ENCODE results near the gene ZNF606. TPM values are rescaled to one million over a fixed set of nuclear protein-coding genes. Genes with fewer than 3 reads are reported as not detected.

The ZNF606 gene
- total RNA-seq, 2 experiments from 2014 or later, result 13.6 to 14.4 TPM

DNA sequence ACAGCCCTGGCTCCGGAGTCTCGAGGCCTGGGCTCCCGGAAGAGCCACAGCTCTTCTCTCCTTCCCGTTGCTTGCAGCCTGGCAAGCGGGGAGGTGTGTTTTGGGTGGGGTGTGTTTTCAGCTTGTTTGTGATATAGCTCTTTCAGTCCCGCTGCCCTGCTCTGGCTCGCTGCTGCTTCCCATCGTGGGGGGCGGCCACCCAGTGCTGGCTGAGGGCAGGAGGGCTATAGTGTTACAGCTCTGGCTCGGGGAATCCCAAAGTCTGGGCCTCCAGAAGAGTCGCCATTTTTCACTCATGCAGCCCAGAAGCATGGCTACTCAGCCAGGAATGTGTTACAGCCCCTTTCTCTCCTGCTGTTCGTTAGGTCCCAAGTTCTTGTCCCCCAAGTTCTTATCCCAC, 52.9 kb downstream of the ZNF606 start:
- peaks cover 24% of the 10 kb centered on the region for H3K9me3 Mint-ChIP-seq (ENCODE audit: insufficient read depth)
- ATAC-seq (no peak), DNase-seq (no peak)
- peaks cover 17% of the 10 kb centered on the region for H3K4me1 Mint-ChIP-seq (ENCODE audit: low read depth)
- no peak overlapping the region for H3K4me3 Mint-ChIP-seq
- H3K27me3 Mint-ChIP-seq (ENCODE audit: low read depth), result no peaks in the 10 kb centered on the region
- ChIA-PET POLR2A (no interaction called here), CTCF (no interaction called here)
- H3K27ac Mint-ChIP-seq, result no peak overlapping the region
- peaks cover 25% of the 10 kb centered on the region for H3K36me3 Mint-ChIP-seq (ENCODE audit: low read depth)

GRCh38 chr19:57949296-57949695, 53.3 kb downstream of the ZNF606 start:
- ChIA-PET CTCF (no interaction called here), POLR2A (no interaction called here)
- no peak for ATAC-seq
- no peak overlapping the region for H3K4me3 Mint-ChIP-seq
- peaks cover 29% of the 10 kb centered on the region for H3K36me3 Mint-ChIP-seq (ENCODE audit: low read depth)
- no peaks in the 10 kb centered on the region for H3K27me3 Mint-ChIP-seq (ENCODE audit: low read depth)
- no peak overlapping the region for H3K27ac Mint-ChIP-seq
- peaks cover 17% of the 10 kb centered on the region for H3K4me1 Mint-ChIP-seq (ENCODE audit: low read depth)
- H3K9me3 Mint-ChIP-seq (ENCODE audit: insufficient read depth), result peaks cover 20% of the 10 kb centered on the region
- no peak for DNase-seq

DNA sequence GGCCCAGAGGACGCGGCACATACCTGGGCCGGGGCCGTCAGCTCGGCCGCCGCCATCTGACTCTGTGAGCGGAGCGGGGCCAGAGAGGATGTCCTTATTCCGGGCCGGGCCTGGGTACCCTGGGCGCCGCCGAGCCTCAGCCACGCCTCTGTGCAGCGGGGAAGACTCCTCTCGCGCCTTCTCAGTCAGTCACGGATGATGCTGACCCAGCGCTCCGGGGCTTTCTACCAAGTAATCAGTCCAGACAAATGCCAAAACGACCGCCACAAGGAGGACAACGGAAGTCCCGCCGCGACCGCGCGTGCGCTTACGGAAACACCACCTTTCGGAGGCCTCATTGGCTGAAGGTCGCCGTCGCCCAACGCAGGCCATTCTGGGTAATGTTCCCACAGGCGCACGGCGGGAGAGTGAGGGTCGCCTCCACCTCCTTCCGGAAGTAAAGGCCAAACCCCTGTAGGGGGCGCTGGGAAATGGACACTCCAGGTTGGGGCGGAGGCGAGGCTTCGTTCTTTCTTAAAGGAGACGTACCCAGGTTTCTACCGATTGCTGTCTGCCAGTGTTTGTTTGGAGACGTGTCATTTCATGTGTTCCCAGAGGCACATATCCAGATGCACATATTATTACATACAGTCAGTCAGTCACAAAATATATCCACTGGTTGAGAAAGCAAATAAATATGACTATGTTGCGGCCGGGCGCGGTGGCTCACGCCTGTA, 55.0 kb downstream of the ZNF606 start, which contains the start of gene ZNF256:
TSS of gene ZNF256 (minus strand) at position 288 of the 716 bp plus-strand sequence. CDS start at position 56, 232 bp downstream.
- peaks cover 44% of the 10 kb centered on the region for H3K36me3 Mint-ChIP-seq (ENCODE audit: low read depth)
- POLR2A ChIA-PET, result no interaction called here
- H3K27me3 Mint-ChIP-seq (ENCODE audit: low read depth), result no peaks in the 10 kb centered on the region
- CTCF ChIA-PET, result no interaction called here
- peak within 1 kb of the TSS; percentile 94 for H3K4me3 Mint-ChIP-seq
- H3K9me3 Mint-ChIP-seq (ENCODE audit: insufficient read depth), result peaks cover 31% of the 10 kb centered on the region
- ATAC-seq (peak; percentile 96), DNase-seq (peak; percentile 95)
- H3K27ac Mint-ChIP-seq, result peak within 1 kb of the TSS; percentile 96
- peaks cover 17% of the 10 kb centered on the region for H3K4me1 Mint-ChIP-seq (ENCODE audit: low read depth)

DNA sequence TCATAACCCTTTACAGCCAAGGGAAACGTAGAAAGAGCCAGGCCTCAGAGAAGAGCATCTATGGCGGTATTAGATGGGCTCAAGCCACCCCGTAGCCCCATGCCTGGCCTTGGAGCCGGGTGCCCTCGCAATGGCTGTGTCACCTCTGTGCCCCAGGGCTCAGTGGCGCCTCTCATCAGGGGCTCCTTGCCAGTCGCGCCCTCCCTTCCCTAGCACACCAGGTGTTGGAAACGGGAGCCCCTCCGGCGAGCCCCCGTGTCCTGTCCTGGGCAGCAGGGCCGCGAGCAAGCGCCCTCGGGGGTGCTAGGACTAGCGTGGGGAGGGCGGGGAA, 55.6 kb downstream of the ZNF606 start:
- ATAC-seq (peak; percentile 23), DNase-seq (peak; percentile 23)
- peak overlapping the region; percentile 96 for H3K27ac Mint-ChIP-seq
- ChIA-PET CTCF (no interaction called here), POLR2A (no interaction called here)
- peaks cover 17% of the 10 kb centered on the region for H3K4me1 Mint-ChIP-seq (ENCODE audit: low read depth)
- peaks cover 36% of the 10 kb centered on the region for H3K9me3 Mint-ChIP-seq (ENCODE audit: insufficient read depth)
- H3K36me3 Mint-ChIP-seq (ENCODE audit: low read depth), result peaks cover 50% of the 10 kb centered on the region
- no peaks in the 10 kb centered on the region for H3K27me3 Mint-ChIP-seq (ENCODE audit: low read depth)
- H3K4me3 Mint-ChIP-seq, result peak overlapping the region; percentile 94

GRCh38 chr19:57946316-57946715, 56.3 kb downstream of the ZNF606 start:
- peaks cover 37% of the 10 kb centered on the region for H3K9me3 Mint-ChIP-seq (ENCODE audit: insufficient read depth)
- POLR2A ChIA-PET, result no interaction called here

GRCh38 chr19:57941593-57941992, 61.0 kb downstream of the ZNF606 start:
- Mint-ChIP-seq H3K27ac (no peak overlapping the region), H3K4me1 (ENCODE audit: low read depth) (peaks cover 11% of the 10 kb centered on the region), H3K4me3 (no peak overlapping the region), H3K36me3 (ENCODE audit: low read depth) (peaks cover 81% of the 10 kb centered on the region), H3K9me3 (ENCODE audit: insufficient read depth) (peaks cover 40% of the 10 kb centered on the region), H3K27me3 (ENCODE audit: low read depth) (no peaks in the 10 kb centered on the region)
- POLR2A ChIA-PET, result no interaction called here
- DNase-seq (no peak), ATAC-seq (no peak)
- CTCF ChIA-PET, result interaction anchor here (0.8 kb wide), 1 partner anchor 25 kb away, joined by 3 read pairs; no protein-coding TSS in a partner anchor

More at GRCh38 chr19:57946316-57946715, 56.3 kb downstream of the ZNF606 start:
- Mint-ChIP-seq H3K4me1 (ENCODE audit: low read depth) (peaks cover 17% of the 10 kb centered on the region), H3K27ac (peak overlapping the region; percentile 96), H3K4me3 (peak overlapping the region; percentile 94), H3K27me3 (ENCODE audit: low read depth) (no peaks in the 10 kb centered on the region), H3K36me3 (ENCODE audit: low read depth) (peaks cover 57% of the 10 kb centered on the region)
- ATAC-seq (no peak), DNase-seq (no peak)
- CTCF ChIA-PET, result no interaction called here

GRCh38 chr19:57935731-57936130, 66.9 kb downstream of the ZNF606 start:
- no peak overlapping the region for H3K4me3 Mint-ChIP-seq
- H3K27ac Mint-ChIP-seq, result no peak overlapping the region
- CTCF ChIA-PET, result interaction anchor here (1.2 kb wide), 1 partner anchor 16 kb away, joined by 3 read pairs; no protein-coding TSS in a partner anchor

GRCh38 chr19:57934820-57935665, 67.6 kb downstream of the ZNF606 start, which contains the start of gene ZNF418:
Gene ZNF418 (minus strand): TSS chr19:57935402. CDS start chr19:57933822, 1,580 bp downstream.
- DNase-seq (peak; percentile 76), ATAC-seq (peak; percentile 95)
- Mint-ChIP-seq H3K4me3 (peak within 1 kb of the TSS; percentile 87), H3K27ac (peak within 1 kb of the TSS; percentile 91), H3K36me3 (ENCODE audit: low read depth) (peaks cover 70% of the 10 kb centered on the region), H3K4me1 (ENCODE audit: low read depth) (peaks cover 11% of the 10 kb centered on the region), H3K9me3 (ENCODE audit: insufficient read depth) (peaks cover 44% of the 10 kb centered on the region), H3K27me3 (ENCODE audit: low read depth) (no peaks in the 10 kb centered on the region)
- CTCF ChIA-PET, result interaction anchor here (1.2 kb wide), 1 partner anchor 16 kb away, joined by 3 read pairs; no protein-coding TSS in a partner anchor
- POLR2A ChIA-PET, result interaction anchor here (0.5 to 1.6 kb wide), 5 partner anchors 10 to 357 kb away, joined by 3 to 4 read pairs (median 3); partner anchors contain the start of gene ZNF417

More at GRCh38 chr19:57935731-57936130, 66.9 kb downstream of the ZNF606 start:
- Mint-ChIP-seq H3K27me3 (ENCODE audit: low read depth) (no peaks in the 10 kb centered on the region), H3K36me3 (ENCODE audit: low read depth) (peaks cover 67% of the 10 kb centered on the region), H3K9me3 (ENCODE audit: insufficient read depth) (peaks cover 39% of the 10 kb centered on the region), H3K4me1 (ENCODE audit: low read depth) (peaks cover 11% of the 10 kb centered on the region)
- DNase-seq (no peak), ATAC-seq (no peak)
- POLR2A ChIA-PET, result interaction anchor here (0.5 to 1.6 kb wide), 3 partner anchors 10 to 358 kb away, joined by 3 to 4 read pairs (median 3); partner anchors contain the start of gene ZNF417

DNA sequence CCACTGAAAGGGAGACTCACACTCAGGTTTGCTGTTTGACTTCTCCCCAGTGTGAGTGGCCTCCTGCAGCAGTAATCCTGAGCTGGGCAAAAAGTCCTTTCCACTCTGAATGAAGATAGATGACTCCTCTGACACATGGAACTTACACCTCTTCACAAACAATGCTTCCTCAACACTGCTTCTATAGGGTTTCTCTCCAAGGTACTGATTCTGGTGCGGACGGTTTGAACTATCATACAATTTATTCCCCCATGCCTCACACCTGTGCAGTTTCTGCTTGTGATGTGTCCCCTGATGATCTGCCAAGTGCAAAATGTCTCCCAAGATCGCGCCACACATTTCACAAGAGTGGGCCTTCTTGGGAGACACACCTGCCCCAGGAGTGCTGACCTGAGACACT, 75.0 kb downstream of the ZNF606 start:
- H3K27ac Mint-ChIP-seq, result no peak overlapping the region
- peaks cover 36% of the 10 kb centered on the region for H3K9me3 Mint-ChIP-seq (ENCODE audit: insufficient read depth)
- H3K4me3 Mint-ChIP-seq, result no peak overlapping the region
- H3K4me1 Mint-ChIP-seq (ENCODE audit: low read depth), result no peaks in the 10 kb centered on the region
- DNase-seq, result no peak
- no peak for ATAC-seq
- peaks cover 60% of the 10 kb centered on the region for H3K36me3 Mint-ChIP-seq (ENCODE audit: low read depth)
- POLR2A ChIA-PET, result no interaction called here
- CTCF ChIA-PET, result no interaction called here
- no peaks in the 10 kb centered on the region for H3K27me3 Mint-ChIP-seq (ENCODE audit: low read depth)

Other genes starting within 250 kb of the ZNF606 start
- gene ZNF586, start 233.1 kb downstream of the ZNF606 start, total RNA-seq, result 10 to 100 TPM; 21.3 to 25.3 TPM
- gene ZNF552, start 187.9 kb downstream of the ZNF606 start, total RNA-seq, result 1 to 10 TPM; 7.1 to 9.7 TPM
- 10 to 100 TPM; 18.7 to 22.2 TPM for gene ZNF587B, start 172.5 kb downstream of the ZNF606 start, total RNA-seq
- 10 to 100 TPM; 32.0 to 34.6 TPM for gene ZNF587, start 153.0 kb downstream of the ZNF606 start, total RNA-seq
- 10 to 100 TPM; 26.2 to 29.0 TPM for gene ZNF814, start 113.8 kb downstream of the ZNF606 start, total RNA-seq
- 10 to 100 TPM; 21.1 to 21.4 TPM for gene ZNF417, start 86.2 kb downstream of the ZNF606 start, total RNA-seq
- 1 to 10 TPM; 4.2 to 6.2 TPM for gene ZNF418, start 67.4 kb downstream of the ZNF606 start, total RNA-seq
- 1 to 10 TPM; 8.8 to 8.9 TPM for gene ZNF256, start 55.1 kb downstream of the ZNF606 start, total RNA-seq
- under 1 TPM; 0.42 to 0.73 TPM for gene C19orf18, start 28.3 kb downstream of the ZNF606 start, total RNA-seq
- not detected for gene ZSCAN1, start 31.2 kb upstream of the ZNF606 start, total RNA-seq
- gene ZNF135, start 56.5 kb upstream of the ZNF606 start, total RNA-seq, result 1 to 10 TPM; 1.2 to 1.3 TPM
- 10 to 100 TPM; 18.8 to 19.1 TPM for gene ZSCAN18, start 95.4 kb upstream of the ZNF606 start, total RNA-seq
- 1 to 10 TPM; 5.6 to 5.7 TPM for gene ZNF329, start 148.0 kb upstream of the ZNF606 start, total RNA-seq
- 10 to 100 TPM; 31.9 to 32.8 TPM for gene ZNF274, start 180.2 kb upstream of the ZNF606 start, total RNA-seq
- gene ZNF544, start 226.1 kb upstream of the ZNF606 start, total RNA-seq, result 10 to 100 TPM; 48.1 to 56.2 TPM

Data from activated CD8-positive, alpha-beta T cell treated with anti-CD3 and anti-CD28 coated beads, Interleukin-2, amount 10 ng/mL, durations not matched to agents 7 days and 5 days (primary cell).